NCI-H1092 treated with DMSO at 0.1 percent for 48 hours (cell line): Measurements from ENCODE around the gene TTLL9.

ENCODE experiments used
- DNase-seq: peaks from one replicate; lab custom pipeline; 2025; lab: John Stamatoyannopoulos, UW

TTLL9 gene

GRCh38 chr20:31949877-31950646, 79.6 kb downstream of the TTLL9 start:
- no peak for DNase-seq

GRCh38 chr20:31951203-31951529, 80.7 kb downstream of the TTLL9 start:
- DNase-seq, result no peak

GRCh38 chr20:31951530-31952453, 81.4 kb downstream of the TTLL9 start, which contains the start of gene PDRG1:
Gene PDRG1, minus strand, starts transcription at chr20:31952046. Its CDS starts 85 bp downstream, at chr20:31951961.
- peak; percentile 98 for DNase-seq

- DNase-seq, result no peak
Measured at GRCh38 chr20:31953556-31954148, 83.2 kb downstream of the TTLL9 start.

- DNase-seq, result no peak
Measured at GRCh38 chr20:31954500-31954899, 84.1 kb downstream of the TTLL9 start.

- no peak for DNase-seq
Measured at GRCh38 chr20:31956556-31957526, 86.4 kb downstream of the TTLL9 start.

- no peak for DNase-seq
Measured at GRCh38 chr20:31962761-31963160, 92.3 kb downstream of the TTLL9 start.

- DNase-seq, result no peak
Measured at GRCh38 chr20:31963889-31964288, 93.5 kb downstream of the TTLL9 start.

GRCh38 chr20:31966991-31967655, 96.7 kb downstream of the TTLL9 start:
- peak; percentile 14 for DNase-seq

- peak; percentile 58 for DNase-seq
Measured at GRCh38 chr20:31967830-31968249, 97.4 kb downstream of the TTLL9 start, which contains the start of gene XKR7. Gene XKR7, plus strand, starts transcription at chr20:31968151. Its CDS starts 25 bp downstream, at chr20:31968176.

GRCh38 chr20:31968291-31969126, 98.1 kb downstream of the TTLL9 start:
- peak; percentile 15 for DNase-seq

- DNase-seq, result no peak
Measured at GRCh38 chr20:31969991-31970390, 99.6 kb downstream of the TTLL9 start.

GRCh38 chr20:31972471-31973021, 102.1 kb downstream of the TTLL9 start:
- no peak for DNase-seq

- DNase-seq, result no peak
Measured at GRCh38 chr20:31974296-31974695, 103.9 kb downstream of the TTLL9 start.

- no peak for DNase-seq
Measured at GRCh38 chr20:31974951-31975487, 104.6 kb downstream of the TTLL9 start.

GRCh38 chr20:31975874-31976273, 105.4 kb downstream of the TTLL9 start:
- no peak for DNase-seq

GRCh38 chr20:31977080-31977479, 106.6 kb downstream of the TTLL9 start:
- DNase-seq, result no peak

GRCh38 chr20:31979713-31980426, 109.4 kb downstream of the TTLL9 start:
- DNase-seq, result no peak

GRCh38 chr20:31981784-31982183, 111.3 kb downstream of the TTLL9 start:
- no peak for DNase-seq
